Kidney glomerular epithelial cell (primary cell): ENCODE measurements around the gene CCDC92.

Experiments used
- DNase-seq: peaks from one replicate; lab custom pipeline; 2025; lab: John Stamatoyannopoulos, UW

Gene CCDC92

GRCh38 chr12:124002021-124002644 is 29.5 kb upstream of the CCDC92 start:
- DNase-seq, result no peak

- DNase-seq, result no peak
Observed at GRCh38 chr12:124001343-124001742, 28.7 kb upstream of the CCDC92 start.

GRCh38 chr12:124000111-124000510 is 27.5 kb upstream of the CCDC92 start:
- DNase-seq, result no peak

GRCh38 chr12:123998991-123999359 is 26.3 kb upstream of the CCDC92 start:
- DNase-seq, result no peak

- no peak for DNase-seq
Observed at GRCh38 chr12:123998344-123998990, 25.8 kb upstream of the CCDC92 start.

- DNase-seq, result no peak
Observed at GRCh38 chr12:123997908-123998307, 25.3 kb upstream of the CCDC92 start.

- DNase-seq, result no peak
Observed at GRCh38 chr12:123997033-123997822, 24.6 kb upstream of the CCDC92 start.

- DNase-seq, result no peak
Observed at GRCh38 chr12:123996581-123996980, 23.9 kb upstream of the CCDC92 start.

- peak; percentile 29 for DNase-seq
Observed at GRCh38 chr12:123995023-123995748, 22.6 kb upstream of the CCDC92 start.

- DNase-seq, result no peak
Observed at GRCh38 chr12:123992118-123992825, 19.6 kb upstream of the CCDC92 start.

- no peak for DNase-seq
Observed at GRCh38 chr12:123991372-123991951, 18.8 kb upstream of the CCDC92 start.

- DNase-seq, result no peak
Observed at GRCh38 chr12:123990511-123990910, 17.9 kb upstream of the CCDC92 start.

- DNase-seq, result no peak
Observed at GRCh38 chr12:123989753-123990152, 17.1 kb upstream of the CCDC92 start.

- DNase-seq, result no peak
Observed at GRCh38 chr12:123989168-123989567, 16.5 kb upstream of the CCDC92 start.

GRCh38 chr12:123987022-123987421 is 14.4 kb upstream of the CCDC92 start:
- DNase-seq, result no peak

- DNase-seq, result no peak
Observed at GRCh38 chr12:123986374-123986965, 13.8 kb upstream of the CCDC92 start.

- no peak for DNase-seq
Observed at GRCh38 chr12:123984903-123985302, 12.3 kb upstream of the CCDC92 start.

- peak; percentile 49 for DNase-seq
Observed at GRCh38 chr12:123983822-123984485, 11.3 kb upstream of the CCDC92 start.

- no peak for DNase-seq
Observed at GRCh38 chr12:123982269-123982668, 9.6 kb upstream of the CCDC92 start.

- DNase-seq, result no peak
Observed at GRCh38 chr12:123979566-123979965, 6.9 kb upstream of the CCDC92 start.
